ENCODE measurements around the gene PGAP3.

PGAP3 gene

GRCh38 chr17:39641097-39641496, 46.8 kb downstream of the PGAP3 start:
- no peak for TF ChIP-seq CTCF (IDR thresholded peaks at IDR 0.05; ENCODE audit: low read depth, low read length)
- DNase-seq, result no peak
- no peaks in the 10 kb centered on the region for H3K4me1 ChIP-seq
- H3K4me3 ChIP-seq (ENCODE audit: low read depth, low read length), result no peak overlapping the region
- H3K9me3 ChIP-seq, result no peaks in the 10 kb centered on the region
- no peaks in the 10 kb centered on the region for H3K36me3 ChIP-seq
- H3K27me3 ChIP-seq, result no peaks in the 10 kb centered on the region

- no peaks in the 10 kb centered on the region for H3K36me3 ChIP-seq
- H3K27me3 ChIP-seq, result no peaks in the 10 kb centered on the region
- TF ChIP-seq CTCF (IDR thresholded peaks at IDR 0.05; ENCODE audit: low read depth, low read length), result no peak
- H3K9me3 ChIP-seq, result no peaks in the 10 kb centered on the region
- DNase-seq, result no peak
- H3K4me3 ChIP-seq (ENCODE audit: low read depth, low read length), result no peak overlapping the region
- H3K4me1 ChIP-seq, result no peaks in the 10 kb centered on the region
Measured at GRCh38 chr17:39640591-39641031, 47.2 kb downstream of the PGAP3 start.

GRCh38 chr17:39639566-39640458, 48.0 kb downstream of the PGAP3 start:
- Histone ChIP-seq H3K27me3 (no peaks in the 10 kb centered on the region), H3K36me3 (no peaks in the 10 kb centered on the region), H3K9me3 (no peaks in the 10 kb centered on the region), H3K4me3 (ENCODE audit: low read depth, low read length) (no peak overlapping the region), H3K4me1 (no peaks in the 10 kb centered on the region)
- no peak for TF ChIP-seq CTCF (IDR thresholded peaks at IDR 0.05; ENCODE audit: low read depth, low read length)
- DNase-seq, result no peak

- Histone ChIP-seq H3K4me1 (no peaks in the 10 kb centered on the region), H3K36me3 (no peaks in the 10 kb centered on the region), H3K9me3 (no peaks in the 10 kb centered on the region), H3K4me3 (ENCODE audit: low read depth, low read length) (no peak overlapping the region), H3K27me3 (no peaks in the 10 kb centered on the region)
- TF ChIP-seq CTCF (IDR thresholded peaks at IDR 0.05; ENCODE audit: low read depth, low read length), result no peak
- no peak for DNase-seq
Measured at GRCh38 chr17:39639043-39639442, 48.8 kb downstream of the PGAP3 start.

GRCh38 chr17:39638317-39638716, 49.5 kb downstream of the PGAP3 start:
- no peak for DNase-seq
- H3K36me3 ChIP-seq, result no peaks in the 10 kb centered on the region
- H3K9me3 ChIP-seq, result no peaks in the 10 kb centered on the region
- TF ChIP-seq CTCF (IDR thresholded peaks at IDR 0.05; ENCODE audit: low read depth, low read length), result no peak
- no peaks in the 10 kb centered on the region for H3K4me1 ChIP-seq
- peak overlapping the region; percentile 96 for H3K4me3 ChIP-seq (ENCODE audit: low read depth, low read length)
- no peaks in the 10 kb centered on the region for H3K27me3 ChIP-seq
